Adipose tissue (tissue), 3 donors: ENCODE results near the gene ALOX15. TPM values are rescaled to one million over a fixed set of nuclear protein-coding genes. Genes with fewer than 3 reads are reported as not detected.
"Not testable (repeated sequence)": the region's sequence is repeated elsewhere in the genome, so short reads cannot be mapped to it uniquely, and the experiment has no call there.

Source experiments
- H3K27ac ChIP-seq: one replicate; pipeline ENCODE4 v1.5.1; 2013; ENCODE audit warnings: low read depth, low read length
- WGBS, 3 donors: extraction: QIAGEN DNeasy Blood & Tissue Kit; methylation state at CpG; one replicate each; pipeline ENCODE4 v1.1.7; 2013; 5-methylcytosine and 5-hydroxymethylcytosine counted together
- polyA plus RNA-seq, 3 donors: library from polyadenylated mRNA; stranded (reverse); fragments of 200-250 nt; gene quantifications; one replicate each; pipeline ENCODE4 v1.2.3, GENCODE V29; 2013
- donor health status: healthy with polysubstance abuse.
- donor health status: Bipolar disorder and iron deficiency.
- donor health status: healthy.

The ALOX15 gene
- polyA plus RNA-seq, 3 donors, result 0.09 to 9.6 (median 2.5) TPM

DNA sequence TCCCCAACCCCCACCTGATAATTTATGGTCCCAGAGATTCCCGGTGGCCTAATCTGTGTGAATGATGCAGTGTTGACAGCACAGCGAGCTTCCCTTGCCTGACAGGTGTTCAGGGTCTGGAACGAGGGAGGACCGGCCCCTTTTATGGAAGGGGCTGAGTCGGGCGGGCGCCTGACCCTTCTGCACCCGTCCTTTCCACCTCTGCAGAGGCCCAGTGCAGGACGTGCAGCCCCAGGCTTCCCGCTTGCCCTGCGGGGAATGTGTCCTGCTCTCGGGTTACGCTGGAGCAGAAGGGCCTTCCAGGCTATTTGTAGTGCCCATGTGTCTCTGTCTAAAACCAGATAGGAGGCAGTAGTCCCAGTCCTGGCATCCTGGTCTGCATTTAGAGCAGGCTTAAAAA lies 40.9 kb downstream of the ALOX15 start:
- 65 to 79% (median 76%) methylated on average over 13 of the region's 13 CpGs for WGBS, 3 donors

DNA sequence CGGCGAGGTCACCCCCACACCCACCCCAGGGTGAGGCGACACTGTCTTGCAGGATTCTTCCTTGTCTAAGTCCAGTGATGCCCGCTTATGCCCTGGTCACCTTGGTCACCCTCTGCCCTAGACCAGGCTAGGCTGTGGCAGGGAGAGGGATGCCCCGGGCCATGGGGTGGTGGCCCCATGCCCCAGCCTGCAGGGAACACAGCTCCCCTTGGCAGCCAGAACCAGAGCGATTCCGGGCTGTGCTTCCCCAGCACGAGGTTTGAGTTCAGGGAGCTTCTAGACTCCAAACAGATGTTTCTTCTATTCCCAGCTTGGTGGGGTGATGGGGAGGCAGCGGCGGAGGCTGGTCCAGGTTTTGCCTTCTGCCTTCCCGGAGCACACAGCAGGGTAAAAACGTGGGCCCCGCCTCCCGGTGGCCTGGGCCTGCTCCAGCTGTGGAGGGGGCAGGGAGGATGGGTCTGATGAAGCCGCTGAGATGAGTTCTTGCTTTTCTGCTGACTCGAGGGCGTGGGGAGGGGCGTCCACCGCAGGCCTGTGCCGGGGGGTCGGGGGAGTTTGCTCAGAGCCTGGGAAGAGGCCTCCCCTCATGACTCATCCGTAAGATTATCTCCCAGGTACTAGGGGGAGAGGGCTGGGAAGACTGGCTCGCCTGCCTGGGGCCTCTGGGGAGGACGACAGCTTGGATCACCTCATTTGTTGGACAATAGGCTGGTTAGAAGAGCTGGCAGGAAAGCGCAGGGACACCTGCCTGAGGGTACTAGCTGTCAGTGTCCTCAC lies 41.8 kb downstream of the ALOX15 start:
- no peak overlapping the region for H3K27ac ChIP-seq
- 45 to 52% (median 50%) methylated on average over 25 of the region's 25 CpGs for WGBS, 3 donors

More for the DNA sequence above, 40.9 kb downstream of the ALOX15 start:
- H3K27ac ChIP-seq, result no peak overlapping the region

DNA sequence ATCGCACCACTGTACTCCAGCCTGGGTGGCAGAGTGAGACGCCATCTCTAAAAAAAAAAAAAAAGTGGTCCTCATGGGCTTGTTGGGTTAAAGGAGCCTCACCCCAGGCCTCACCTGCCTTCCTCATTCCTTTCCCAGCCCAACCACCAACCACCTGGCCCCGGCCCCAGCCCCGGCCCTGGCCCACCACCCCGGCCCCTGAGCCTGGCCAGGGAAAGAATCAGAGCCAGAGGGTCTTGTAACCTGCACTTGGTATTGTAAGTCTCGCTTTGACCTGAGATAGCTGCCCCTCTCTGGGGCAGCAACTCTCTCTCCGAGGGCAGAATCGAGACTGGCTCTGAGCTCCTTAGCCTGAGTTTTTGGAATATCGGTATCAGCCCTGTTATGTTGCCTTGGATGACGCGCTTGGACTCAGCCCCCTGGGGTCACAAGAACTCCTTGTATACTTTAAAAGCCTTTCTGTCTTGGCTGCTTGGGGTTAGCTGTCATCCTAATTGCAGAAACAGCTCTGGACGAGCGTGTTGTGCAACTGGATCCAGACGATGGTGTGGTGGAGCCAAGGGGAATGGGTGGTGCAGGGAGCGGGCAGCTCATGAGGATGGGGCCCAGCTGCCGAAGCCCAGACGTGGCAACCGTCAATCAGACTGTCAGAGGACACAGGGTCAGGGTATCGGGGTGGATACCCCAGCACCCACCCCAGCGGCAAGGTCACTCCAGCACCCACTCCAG lies 42.5 kb downstream of the ALOX15 start:
- H3K27ac ChIP-seq, result no peak overlapping the region
- 59 to 75% (median 64%) methylated on average over 20 of the region's 20 CpGs for WGBS, 3 donors

DNA sequence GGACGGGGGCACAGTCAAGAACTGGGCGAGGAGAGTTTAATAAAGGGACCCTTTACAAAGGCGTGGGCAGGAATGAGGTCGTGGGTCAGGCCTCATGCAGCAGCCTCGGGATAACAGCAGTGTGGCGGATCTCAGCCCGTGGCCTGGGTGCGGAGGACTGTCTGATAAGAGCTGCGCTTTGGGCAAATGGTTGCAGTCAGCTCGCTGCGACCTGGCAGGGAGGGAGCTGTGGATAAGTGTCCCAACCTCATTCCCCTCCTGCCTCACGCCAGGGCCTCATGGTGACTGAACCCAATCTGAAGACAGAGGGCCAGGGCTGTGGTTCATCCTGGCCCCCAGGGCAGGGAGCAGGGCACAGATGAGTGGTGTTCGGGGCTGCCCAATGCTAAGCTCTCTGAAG lies 43.5 kb downstream of the ALOX15 start:
- WGBS, 3 donors, result 75 to 85% (median 82%) methylated on average over 13 of the region's 13 CpGs
- no peak overlapping the region for H3K27ac ChIP-seq

DNA sequence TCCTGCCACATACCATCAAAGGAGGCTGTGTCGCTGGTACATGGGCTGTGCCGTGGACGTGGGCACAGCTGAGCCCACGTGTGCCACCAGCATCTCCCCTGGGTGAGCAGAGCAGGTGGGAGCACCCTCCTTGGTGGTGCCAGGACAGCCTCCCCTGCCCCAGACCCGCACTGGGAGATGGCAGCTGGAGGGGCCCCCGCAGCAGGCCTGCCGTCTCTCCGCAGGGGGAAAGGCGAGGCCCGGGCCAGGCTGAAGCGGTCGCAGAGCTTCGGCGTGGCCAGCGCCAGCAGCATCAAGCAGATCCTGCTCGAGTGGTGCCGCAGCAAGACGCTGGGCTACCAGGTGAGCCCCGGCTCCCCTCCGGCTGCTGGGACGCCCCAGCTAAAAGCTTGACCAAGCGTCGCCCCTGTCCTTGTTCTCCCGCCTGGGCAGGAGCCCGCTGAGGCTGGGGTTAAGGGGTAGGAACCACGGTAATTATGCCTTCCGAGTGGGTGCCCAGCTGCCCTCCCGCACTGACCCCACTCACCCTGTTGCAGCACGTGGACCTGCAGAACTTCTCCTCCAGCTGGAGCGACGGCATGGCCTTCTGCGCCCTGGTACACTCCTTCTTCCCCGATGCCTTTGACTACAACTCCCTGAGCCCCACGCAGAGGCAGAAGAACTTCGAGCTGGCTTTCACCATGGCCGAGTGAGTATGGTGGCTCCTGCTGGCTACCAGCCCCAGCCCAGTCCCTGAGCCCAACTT lies 44.7 kb downstream of the ALOX15 start:
- WGBS, 3 donors, result 86 to 96% (median 95%) methylated on average over 23 to 36 of the region's 36 CpGs
- no peak overlapping the region for H3K27ac ChIP-seq

- 92 to 96% (median 94%) methylated on average over 19 to 23 of the region's 23 CpGs for WGBS, 3 donors
- H3K27ac ChIP-seq, result not testable (repeated sequence)
Observed at GRCh38 chr17:4595685-4596342, 45.7 kb downstream of the ALOX15 start.

GRCh38 chr17:4594931-4595684 lies 46.4 kb downstream of the ALOX15 start:
- no peak overlapping the region for H3K27ac ChIP-seq
- 32 to 42% (median 42%) methylated on average over 28 to 29 of the region's 29 CpGs for WGBS, 3 donors

- H3K27ac ChIP-seq, result no peak overlapping the region
- 81 to 92% (median 89%) methylated on average over 7 of the region's 7 CpGs for WGBS, 3 donors
Observed at GRCh38 chr17:4594406-4594805, 47.1 kb downstream of the ALOX15 start.

- H3K27ac ChIP-seq, result no peak overlapping the region
- 83 to 89% (median 85%) methylated on average over 14 of the region's 14 CpGs for WGBS, 3 donors
Observed at GRCh38 chr17:4593021-4593421, 48.5 kb downstream of the ALOX15 start.

- WGBS, 3 donors, result 78 to 87% (median 84%) methylated on average over 11 of the region's 11 CpGs
- no peak overlapping the region for H3K27ac ChIP-seq
Observed at GRCh38 chr17:4592240-4593005, 49.1 kb downstream of the ALOX15 start.

- no peak overlapping the region for H3K27ac ChIP-seq
- 67 to 83% (median 67%) methylated on average over 12 of the region's 12 CpGs for WGBS, 3 donors
Observed at GRCh38 chr17:4591529-4591928, 49.9 kb downstream of the ALOX15 start.

- no peak overlapping the region for H3K27ac ChIP-seq
- WGBS, 3 donors, result 68 to 77% (median 74%) methylated on average over 10 of the region's 10 CpGs
Observed at GRCh38 chr17:4590981-4591453, 50.5 kb downstream of the ALOX15 start.

DNA sequence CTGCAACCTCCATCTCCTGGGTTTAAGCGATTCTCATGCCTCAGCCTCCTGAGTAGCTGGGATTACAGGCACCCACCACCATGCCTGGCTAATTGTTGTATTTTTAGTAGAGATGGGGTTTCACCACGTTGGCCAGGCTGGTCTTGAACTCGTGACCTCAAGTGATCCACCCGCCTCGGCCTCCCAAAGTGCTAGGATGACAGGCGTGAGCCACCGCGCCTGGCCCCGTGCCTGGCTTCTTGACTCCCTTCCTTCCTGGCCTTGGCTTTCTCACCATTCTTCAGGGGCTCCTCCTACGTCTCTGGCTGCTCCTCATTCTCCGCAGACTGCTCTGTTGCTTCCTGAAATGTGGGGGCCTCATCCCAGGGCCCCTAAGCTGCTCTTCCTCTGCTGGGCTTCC lies 51.4 kb downstream of the ALOX15 start:
- H3K27ac ChIP-seq, result not testable (repeated sequence)
- WGBS, 3 donors, result 58 to 67% (median 67%) methylated on average over 11 of the region's 11 CpGs

- WGBS, 3 donors, result 55 to 78% (median 76%) methylated on average over 17 to 22 of the region's 22 CpGs
- H3K27ac ChIP-seq, result no peak overlapping the region
Observed at GRCh38 chr17:4588898-4589625, 52.4 kb downstream of the ALOX15 start.

- no peak overlapping the region for H3K27ac ChIP-seq
- 69 to 71% (median 70%) methylated on average over 11 of the region's 11 CpGs for WGBS, 3 donors
Observed at GRCh38 chr17:4588391-4588790, 53.1 kb downstream of the ALOX15 start.

- H3K27ac ChIP-seq, result no peak overlapping the region
Observed at GRCh38 chr17:4587803-4588202, 53.7 kb downstream of the ALOX15 start.

More at GRCh38 chr17:4587803-4588202, 53.7 kb downstream of the ALOX15 start:
- 62 to 71% (median 69%) methylated on average over 9 of the region's 9 CpGs for WGBS, 3 donors
